NT2/D1 (cell line): ENCODE measurements around the gene WWC1.

Experiments used
- SUZ12 ChIP-seq: IDR thresholded peaks from 2 replicates; pipeline ENCODE4 v1.6.1; 2011; ENCODE audit not compliant: insufficient read length, insufficient read depth; ENCODE audit errors: extremely low read depth
- YY1 ChIP-seq: IDR thresholded peaks from 2 replicates; pipeline ENCODE4 v1.6.1; 2011; ENCODE audit not compliant: insufficient read length, insufficient read depth
- ZNF274 ChIP-seq: IDR thresholded peaks from 2 replicates; pipeline ENCODE4 v1.6.1; 2011; ENCODE audit warnings: mild to moderate bottlenecking, low read depth, low read length

GRCh38 chr5:168409591-168410458, 118.4 kb downstream of the WWC1 start:
- no peak for TF ChIP-seq YY1
- no peak for TF ChIP-seq SUZ12
- no peak for TF ChIP-seq ZNF274
